ENCODE results near the gene SORCS2.
A peak's percentile ranks its signal among the peaks of the same experiment; 100 is the strongest.

Gene SORCS2

GRCh38 chr4:7309181-7309580, 116.8 kb downstream of the SORCS2 start:
- DNase-seq: no peak

GRCh38 chr4:7309636-7310390, 117.5 kb downstream of the SORCS2 start:
- no peak for DNase-seq

- DNase-seq: no peak
Observed at GRCh38 chr4:7310451-7310850, 118.1 kb downstream of the SORCS2 start.

GRCh38 chr4:7311205-7311604, 118.9 kb downstream of the SORCS2 start:
- DNase-seq: no peak

GRCh38 chr4:7312691-7313090, 120.4 kb downstream of the SORCS2 start:
- DNase-seq: no peak

GRCh38 chr4:7313347-7313811, 121.0 kb downstream of the SORCS2 start:
- DNase-seq: no peak

GRCh38 chr4:7313991-7314390, 121.7 kb downstream of the SORCS2 start:
- DNase-seq: no peak

- DNase-seq: no peak
Observed at GRCh38 chr4:7315286-7315685, 122.9 kb downstream of the SORCS2 start.

- no peak for DNase-seq
Observed at GRCh38 chr4:7315935-7316334, 123.6 kb downstream of the SORCS2 start.

- DNase-seq: no peak
Observed at GRCh38 chr4:7319024-7319423, 126.7 kb downstream of the SORCS2 start.

GRCh38 chr4:7320206-7320797, 128.0 kb downstream of the SORCS2 start:
- DNase-seq: peak; percentile 45 to 79

- DNase-seq: peak; percentile 69 to 80
Observed at GRCh38 chr4:7322166-7322991, 130.0 kb downstream of the SORCS2 start.

- no peak for DNase-seq
Observed at GRCh38 chr4:7323461-7323871, 131.1 kb downstream of the SORCS2 start.

GRCh38 chr4:7323872-7324650, 131.7 kb downstream of the SORCS2 start:
- DNase-seq: peak; percentile 97 to 99

GRCh38 chr4:7324651-7325121, 132.3 kb downstream of the SORCS2 start:
- peak in 1 of 2 experiments; percentile 72 for DNase-seq

- peak in 1 of 2 experiments; percentile 39 for DNase-seq
Observed at GRCh38 chr4:7325541-7325940, 133.2 kb downstream of the SORCS2 start.

GRCh38 chr4:7326306-7326692, 134.0 kb downstream of the SORCS2 start:
- no peak for DNase-seq

- no peak for DNase-seq
Observed at GRCh38 chr4:7326693-7327340, 134.5 kb downstream of the SORCS2 start.

GRCh38 chr4:7327341-7327885, 135.1 kb downstream of the SORCS2 start:
- no peak for DNase-seq

- no peak for DNase-seq
Observed at GRCh38 chr4:7328162-7328912, 136.0 kb downstream of the SORCS2 start.

Measured in NCI-H524 (cell line).